Neural crest cell (in vitro differentiated cells): ENCODE data around the gene FBLN5. TPM values are rescaled to one million over a fixed set of nuclear protein-coding genes. Genes with fewer than 3 reads are reported as not detected.

Source experiments
- DNase-seq: peaks from one replicate; pipeline ENCODE4 v3.0.0; 2021; ENCODE audit warnings: low read depth, mixed read lengths, low spot score
- H3K27ac Mint-ChIP-seq: one replicate; pipeline ENCODE4 v1.8.0; 2021; ENCODE audit warnings: mild to moderate bottlenecking, mixed read lengths; ENCODE audit not compliant: unreplicated experiment
- H3K27me3 Mint-ChIP-seq: 2 replicates; pipeline ENCODE4 v1.8.0; 2021; ENCODE audit warnings: low read depth, mild to moderate bottlenecking, mixed read lengths
- H3K36me3 Mint-ChIP-seq: 2 replicates; pipeline ENCODE4 v1.8.0; 2021; ENCODE audit warnings: low read depth, mild to moderate bottlenecking, mixed read lengths
- H3K4me1 Mint-ChIP-seq: 2 replicates; pipeline ENCODE4 v1.8.0; 2021; ENCODE audit warnings: mixed read lengths
- H3K4me3 Mint-ChIP-seq: one replicate; pipeline ENCODE4 v1.8.0; 2021; ENCODE audit warnings: mild to moderate bottlenecking, mixed read lengths
- H3K9me3 Mint-ChIP-seq: 2 replicates; pipeline ENCODE4 v1.8.0; 2021; ENCODE audit warnings: mixed read lengths
- CTCF ChIP-seq: fragments of 200-600 bp; sonication (generic); conservative IDR thresholded peaks from 2 replicates; pipeline ENCODE4 v1.5.0; 2021; ENCODE audit warnings: antibody characterized with exemption, mild to moderate bottlenecking
- total RNA-seq: library from RNA; stranded (reverse); gene quantifications from 2 replicates; pipeline ENCODE4 v1.2.1, GENCODE V29; 2021

Gene FBLN5
- total RNA-seq, 1 donor from 2014 or later: 1.0 TPM

GRCh38 chr14:91983588-91983987 lies 36.1 kb upstream of the FBLN5 start:
- Mint-ChIP-seq H3K27ac (no peak overlapping the region), H3K4me3 (no peak overlapping the region), H3K4me1 (no peaks in the 10 kb centered on the region), H3K36me3 (peaks cover 27% of the 10 kb centered on the region), H3K27me3 (no peaks in the 10 kb centered on the region), H3K9me3 (no peaks in the 10 kb centered on the region)
- DNase-seq: no peak
- no peak for TF ChIP-seq CTCF

DNA sequence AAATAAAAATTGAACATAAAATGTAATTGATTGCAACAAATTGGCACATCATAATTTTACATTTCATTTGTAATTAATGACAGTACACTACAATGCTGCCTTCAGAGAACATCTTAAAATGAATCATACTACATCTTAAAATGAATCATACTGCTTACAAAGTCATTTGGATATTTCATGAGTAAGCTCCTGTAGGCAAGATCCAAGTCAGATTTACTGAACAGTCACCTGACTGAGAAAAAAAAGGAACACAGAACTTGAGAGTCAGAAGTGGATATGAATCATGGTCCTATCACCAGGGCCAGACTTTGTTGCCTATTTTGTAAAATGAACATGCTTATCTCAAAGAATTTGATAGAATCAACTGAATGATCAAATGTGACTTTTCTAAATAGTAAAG lies 32.7 kb upstream of the FBLN5 start:
- H3K27ac Mint-ChIP-seq: no peak overlapping the region
- TF ChIP-seq CTCF: no peak
- no peaks in the 10 kb centered on the region for H3K27me3 Mint-ChIP-seq
- peaks cover 25% of the 10 kb centered on the region for H3K36me3 Mint-ChIP-seq
- no peaks in the 10 kb centered on the region for H3K4me1 Mint-ChIP-seq
- peaks cover 2% of the 10 kb centered on the region for H3K9me3 Mint-ChIP-seq
- no peak for DNase-seq
- H3K4me3 Mint-ChIP-seq: no peak overlapping the region

DNA sequence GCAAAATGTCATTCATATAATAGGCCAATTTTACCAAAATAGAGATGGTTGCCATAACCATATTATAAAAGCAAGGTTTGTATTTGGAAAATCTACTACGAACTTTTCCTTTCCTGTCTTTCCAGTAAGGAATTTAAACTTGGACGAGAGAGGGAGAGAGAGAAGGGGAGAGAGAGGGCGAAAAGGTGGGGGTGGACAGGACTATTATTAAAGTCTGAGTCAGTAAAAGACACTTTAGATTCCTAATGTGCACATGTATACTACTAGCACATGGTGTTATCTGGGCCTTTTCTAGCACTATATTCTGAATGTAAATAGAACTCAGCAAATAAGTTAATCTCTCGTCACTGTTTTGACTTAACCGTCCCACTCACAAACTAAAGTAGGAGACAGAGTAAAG lies 30.4 kb upstream of the FBLN5 start:
- H3K4me1 Mint-ChIP-seq: no peaks in the 10 kb centered on the region

GRCh38 chr14:91975763-91976162 lies 28.3 kb upstream of the FBLN5 start:
- DNase-seq: no peak
- Mint-ChIP-seq H3K4me1 (no peaks in the 10 kb centered on the region), H3K27me3 (no peaks in the 10 kb centered on the region), H3K9me3 (peaks cover 2% of the 10 kb centered on the region), H3K36me3 (peaks cover 22% of the 10 kb centered on the region), H3K27ac (no peak overlapping the region), H3K4me3 (no peak overlapping the region)
- no peak for TF ChIP-seq CTCF

More for the DNA sequence above, 30.4 kb upstream of the FBLN5 start:
- TF ChIP-seq CTCF: no peak
- peaks cover 25% of the 10 kb centered on the region for H3K36me3 Mint-ChIP-seq
- peaks cover 2% of the 10 kb centered on the region for H3K9me3 Mint-ChIP-seq
- no peaks in the 10 kb centered on the region for H3K27me3 Mint-ChIP-seq
- H3K27ac Mint-ChIP-seq: no peak overlapping the region
- DNase-seq: no peak
- H3K4me3 Mint-ChIP-seq: no peak overlapping the region

DNA sequence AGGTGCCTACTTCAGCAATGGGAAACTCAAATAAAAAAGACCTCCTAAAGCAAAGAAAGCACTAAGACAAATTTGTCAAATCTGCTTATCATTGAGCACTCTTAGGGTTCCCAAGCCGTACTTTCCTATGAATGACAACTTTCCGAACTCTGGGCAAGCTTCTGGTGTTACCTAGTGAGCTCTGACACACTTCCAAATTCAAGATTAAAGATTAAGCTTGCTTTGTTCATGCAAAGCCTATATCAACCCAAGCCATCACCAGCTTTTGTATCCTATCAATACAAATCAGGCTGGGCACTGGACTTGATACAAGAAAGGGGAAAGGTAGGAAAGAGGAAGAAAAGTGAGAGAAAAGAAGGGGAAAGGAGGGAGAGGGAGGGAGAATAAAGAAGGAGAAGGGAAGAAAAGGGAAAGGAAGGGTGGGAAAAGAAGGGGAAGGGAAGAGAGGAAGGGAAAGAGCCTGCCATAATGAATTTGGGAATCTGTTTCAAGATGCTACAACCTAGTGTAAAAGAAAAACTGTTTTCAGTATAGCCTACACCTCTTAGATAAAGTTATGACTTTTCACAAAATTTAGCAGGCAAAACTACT lies 23.8 kb upstream of the FBLN5 start:
- Mint-ChIP-seq H3K27ac (no peak overlapping the region), H3K4me3 (no peak overlapping the region), H3K36me3 (peaks cover 14% of the 10 kb centered on the region), H3K9me3 (no peaks in the 10 kb centered on the region), H3K27me3 (no peaks in the 10 kb centered on the region), H3K4me1 (no peaks in the 10 kb centered on the region)
- no peak for DNase-seq
- no peak for TF ChIP-seq CTCF
